IMR-90 (cell line): ENCODE data around the gene C16orf96. TPM values are rescaled to one million over a fixed set of nuclear protein-coding genes. Genes with fewer than 3 reads are reported as not detected.

ENCODE experiments used
- ATAC-seq: fragments of 200-7000 bp; cut with Tn5 transposase; 2 replicates; pipeline ENCODE4 v1.9.1; 2020; ENCODE audit warnings: low read depth, mild to moderate bottlenecking, moderate library complexity
- BruUV-seq: library from RNA; stranded (reverse); fragments of 400-500 nt; replicated peaks from 2 replicates; lab custom pipeline; 2021; lab: Mats Ljungman, UMichigan
- CTCF ChIA-PET: fragments of 300-600 bp; formaldehyde crosslinking; extraction: SDS; loops from one replicate; lab custom pipeline; 2021; ENCODE audit warnings: antibody characterized with exemption; lab: Yijun Ruan, JAX
- POLR2A ChIA-PET: fragments of 300-600 bp; sonication (Branson Sonifier 250); formaldehyde crosslinking; loops from one replicate; lab custom pipeline; 2022; ENCODE audit warnings: antibody characterized with exemption; ENCODE audit not compliant: unreplicated experiment; lab: Charles Lee
- DNase-seq: peaks from one replicate; pipeline ENCODE4 v3.0.0; 2013
- H2AFZ ChIP-seq: replicated peaks from 2 replicates; pipeline ENCODE3; 2013; ENCODE audit warnings: low read length, mild to moderate bottlenecking; ENCODE audit not compliant: poor library complexity
- H2AK5ac ChIP-seq: 2 replicates; pipeline ENCODE4 v1.6.1; 2013; ENCODE audit warnings: low read depth, low read length, inconsistent platforms
- H2AK9ac ChIP-seq: replicated peaks from 2 replicates; pipeline ENCODE3; 2013; ENCODE audit warnings: mild to moderate bottlenecking, low read depth, low read length, moderate library complexity; ENCODE audit not compliant: poor library complexity
- H2BK120ac ChIP-seq: 2 replicates; pipeline ENCODE4 v1.6.1; 2013; ENCODE audit warnings: low read depth, low read length, inconsistent platforms
- H2BK15ac ChIP-seq: 3 replicates; pipeline ENCODE4 v1.6.1; 2013; ENCODE audit warnings: low read depth, low read length, inconsistent platforms
- H2BK20ac ChIP-seq: 2 replicates; pipeline ENCODE4 v1.6.1; 2013; ENCODE audit warnings: low read depth, mild to moderate bottlenecking, inconsistent platforms, low read length, moderate library complexity
- H2BK5ac ChIP-seq: 2 replicates; pipeline ENCODE4 v1.6.1; 2013; ENCODE audit warnings: mild to moderate bottlenecking, low read depth, low read length, inconsistent platforms; ENCODE audit not compliant: poor library complexity, severe bottlenecking
- H3K14ac ChIP-seq: replicated peaks from 2 replicates; pipeline ENCODE4 v1.6.1; 2013; ENCODE audit warnings: low read depth, low read length, inconsistent platforms
- H3K18ac ChIP-seq: 2 replicates; pipeline ENCODE4 v1.6.1; 2013; ENCODE audit warnings: low read depth, low read length, control low read depth
- H3K23ac ChIP-seq: 2 replicates; pipeline ENCODE4 v1.6.1; 2013; ENCODE audit warnings: low read depth, low read length, inconsistent platforms
- H3K27ac ChIP-seq: 2 replicates; pipeline ENCODE4 v1.5.1; 2013; ENCODE audit warnings: mild to moderate bottlenecking, control low read depth, low read length; ENCODE audit not compliant: insufficient read depth
- H3K27me3 ChIP-seq: 2 replicates; pipeline ENCODE4 v1.6.1; 2013; ENCODE audit warnings: low read length; ENCODE audit not compliant: control insufficient read depth, insufficient read depth
- H3K36me3 ChIP-seq: 2 replicates; pipeline ENCODE4 v1.6.1; 2013; ENCODE audit warnings: low read length, mixed read lengths; ENCODE audit not compliant: control insufficient read depth, insufficient read depth
- H3K4ac ChIP-seq: 2 replicates; pipeline ENCODE4 v1.6.1; 2013; ENCODE audit warnings: low read depth, low read length, inconsistent platforms
- H3K4me1 ChIP-seq: 2 replicates; pipeline ENCODE4 v1.6.1; 2013; ENCODE audit warnings: low read length, mixed read lengths; ENCODE audit not compliant: control insufficient read depth, insufficient read depth
- H3K4me2 ChIP-seq: 2 replicates; pipeline ENCODE4 v1.6.1; 2013; ENCODE audit warnings: low read depth, mild to moderate bottlenecking, control low read depth, low read length, moderate library complexity
- H3K4me3 ChIP-seq: 2 replicates; pipeline ENCODE4 v1.5.1; 2013; ENCODE audit warnings: low read depth, mild to moderate bottlenecking, control low read depth, low read length, moderate library complexity; ENCODE audit not compliant: insufficient read depth
- H3K56ac ChIP-seq: 2 replicates; pipeline ENCODE4 v1.6.1; 2013; ENCODE audit warnings: low read length, inconsistent platforms; ENCODE audit not compliant: insufficient read depth; ENCODE audit errors: extremely low read depth
- H3K79me1 ChIP-seq, 2 experiments: 2 replicates each; pipeline ENCODE4 v1.6.1; 2013; ENCODE audit warnings: low read length in 2 of 2, inconsistent platforms in 1 of 2, low read depth in 1 of 2
- H3K9ac ChIP-seq: 2 replicates; pipeline ENCODE4 v1.6.1; 2013; ENCODE audit warnings: low read depth, low read length, control low read depth
- H3K9me1 ChIP-seq: 2 replicates; pipeline ENCODE4 v1.6.1; 2013; ENCODE audit warnings: low read length, inconsistent platforms; ENCODE audit not compliant: insufficient read depth
- H3K9me3 ChIP-seq: 2 replicates; pipeline ENCODE4 v1.6.1; 2013; ENCODE audit warnings: low read length; ENCODE audit not compliant: control insufficient read depth, insufficient read depth
- H4K20me1 ChIP-seq: 2 replicates; pipeline ENCODE4 v1.6.1; 2013; ENCODE audit warnings: low read length, inconsistent platforms; ENCODE audit not compliant: insufficient read depth
- H4K5ac ChIP-seq: 2 replicates; pipeline ENCODE4 v1.6.1; 2013; ENCODE audit warnings: mild to moderate bottlenecking, low read depth, low read length, control low read depth
- H4K8ac ChIP-seq, 2 experiments: 2 replicates each; pipeline ENCODE4 v1.6.1; 2013; ENCODE audit warnings: low read depth in 2 of 2, low read length in 2 of 2, control low read depth in 1 of 2, inconsistent platforms in 1 of 2
- H4K91ac ChIP-seq: 2 replicates; pipeline ENCODE4 v1.6.1; 2013; ENCODE audit warnings: low read depth, low read length, inconsistent platforms; ENCODE audit not compliant: insufficient read depth
- CEBPB ChIP-seq: IDR thresholded peaks from 2 replicates; pipeline ENCODE4 v1.6.1; 2012; ENCODE audit warnings: low read depth, low read length, improper control_type of control experiment
- CHD1 ChIP-seq: IDR thresholded peaks from 2 replicates; pipeline ENCODE4 v1.6.1; 2012; ENCODE audit warnings: low read depth, low read length, improper control_type of control experiment
- CTCF ChIP-seq: conservative IDR thresholded peaks from 2 replicates; pipeline ENCODE4 v1.5.1; 2012; ENCODE audit warnings: mild to moderate bottlenecking, low read depth, low read length, improper control_type of control experiment
- ELK1 ChIP-seq: fragments of 150-350 bp; IDR thresholded peaks from 2 replicates; pipeline ENCODE4 v1.6.1; 2016; ENCODE audit warnings: low read depth, mild to moderate bottlenecking, low read length, moderate library complexity, borderline replicate concordance
- FOS ChIP-seq: fragments of 150-350 bp; IDR thresholded peaks from 2 replicates; pipeline ENCODE4 v1.6.1; 2016; ENCODE audit warnings: low read depth, low read length
- MAFK ChIP-seq: IDR thresholded peaks from 2 replicates; pipeline ENCODE4 v1.6.1; 2012; ENCODE audit warnings: low read depth, low read length, improper control_type of control experiment
- MAZ ChIP-seq: IDR thresholded peaks from 2 replicates; pipeline ENCODE4 v1.6.1; 2012; ENCODE audit warnings: low read depth, mild to moderate bottlenecking, low read length, improper control_type of control experiment, moderate library complexity, borderline replicate concordance
- NFE2L2 ChIP-seq: fragments of 150-350 bp; IDR thresholded peaks from 2 replicates; pipeline ENCODE4 v1.6.1; 2016; ENCODE audit warnings: low read depth, mild to moderate bottlenecking, low read length
- POLR2A ChIP-seq: IDR thresholded peaks from 2 replicates; pipeline ENCODE4 v1.6.1; 2012; ENCODE audit warnings: mild to moderate bottlenecking, low read depth, low read length
- RAD21 ChIP-seq: IDR thresholded peaks from 2 replicates; pipeline ENCODE4 v1.6.1; 2012; ENCODE audit warnings: low read length, improper control_type of control experiment
- RFX5 ChIP-seq: IDR thresholded peaks from 2 replicates; pipeline ENCODE4 v1.8.0; 2012; ENCODE audit warnings: low read depth, mild to moderate bottlenecking, low read length, moderate library complexity
- SMC3 ChIP-seq: fragments of 150-350 bp; IDR thresholded peaks from 2 replicates; pipeline ENCODE4 v1.6.1; 2016; ENCODE audit warnings: low read depth, mild to moderate bottlenecking, antibody characterized with exemption, low read length, moderate library complexity
- USF2 ChIP-seq: fragments of 150-350 bp; IDR thresholded peaks from 2 replicates; pipeline ENCODE4 v1.6.1; 2017; ENCODE audit warnings: mild to moderate bottlenecking, antibody characterized with exemption, low read length, low read depth
- WGBS, 2 experiments: methylation state at CpG; one replicate each; pipeline versions ENCODE4 v1.1.5 to v1.1.7; 2013; ENCODE audit warnings: missing lambda C conversion rate in 2 of 2; ENCODE audit not compliant: insufficient read length in 1 of 2; ENCODE audit errors: extremely low coverage in 2 of 2; 5-methylcytosine and 5-hydroxymethylcytosine counted together
- dilution Hi-C: fragments of 300-500 bp; cut with HindIII; formaldehyde crosslinking; loops from one replicate; pipeline ENCODE4 v1.14.3; 2018; ENCODE audit warnings: low sequenced_read_pairs; ENCODE audit not compliant: unreplicated experiment
- in situ Hi-C: fragments of 300-500 bp; cut with MboI; formaldehyde crosslinking; loops from 3 replicates; pipeline ENCODE4 v1.14.3; 2019; ENCODE audit warnings: low sequenced_read_pairs, inconsistent platforms, mixed read lengths
- intact Hi-C: fragments of 100-400 bp; cut with micrococcal nuclease; formaldehyde crosslinking; loops from 2 replicates; pipeline ENCODE4 v1.10.0; 2022
- polyA plus RNA-seq, 3 experiments: library from polyadenylated mRNA; depleted of rRNA; stranded (reverse); fragments of >200 nt; gene quantifications; 2 replicates each; pipeline ENCODE4 v1.2.3, GENCODE V29; 2012; ENCODE audit warnings: low replicate concordance in 1 of 3
- total RNA-seq: library from RNA; depleted of rRNA; stranded (reverse); fragments of >200 nt; gene quantifications from 2 replicates; pipeline ENCODE4 v1.2.3, GENCODE V29; 2012

The C16orf96 gene
- total and polyA plus RNA-seq, 2 of the 4 experiments (the other 2 are of a cell fraction), result not detected

GRCh38 chr16:4519274-4520058, 36.7 kb upstream of the C16orf96 start:
- Histone ChIP-seq H3K9ac (no peak overlapping the region), H2BK20ac (no peak overlapping the region), H3K79me1 (peaks cover 15 to 48% of the 10 kb centered on the region in 2 experiments), H3K27ac (no peak overlapping the region), H3K9me3 (no peaks in the 10 kb centered on the region), H3K23ac (no peak overlapping the region), H3K36me3 (no peaks in the 10 kb centered on the region), H3K4me3 (no peak overlapping the region), H4K8ac (no peak overlapping the region), H2BK15ac (no peak overlapping the region), H3K18ac (no peak overlapping the region), H3K4me1 (peaks cover 7% of the 10 kb centered on the region), H2AK5ac (no peak overlapping the region), H4K20me1 (peaks cover 11% of the 10 kb centered on the region; the same call in 1 of the 2 replicates), H3K9me1 (peaks cover 8% of the 10 kb centered on the region), H3K56ac (no peak overlapping the region), H2AFZ (no peak overlapping the region), H3K14ac (no peak overlapping the region), H2AK9ac (no peak overlapping the region), H4K5ac (no peak overlapping the region), H4K91ac (no peak overlapping the region), H3K4me2 (no peak overlapping the region), H3K4ac (no peak overlapping the region), H3K27me3 (no peaks in the 10 kb centered on the region), H2BK5ac (no peak overlapping the region), H2BK120ac (no peak overlapping the region)
- dilution Hi-C loops (no loop called here), in situ Hi-C loops (loop anchor here (25.0 kb wide), 1 partner anchor 443 kb away; the partner anchor contains the start of gene SEC14L5), intact Hi-C loops (loop anchor here (10.0 kb wide), 1 partner anchor 435 kb away; the partner anchor contains the start of gene SEC14L5)
- WGBS, 2 experiments, result 73% methylated on average over 6 of the region's 15 CpGs; no CpG with 5 or more reads in 1 of the 2 experiments
- DNase-seq (no peak), ATAC-seq (no peak)
- POLR2A ChIA-PET, result no interaction called here
- TF ChIP-seq MAFK, result no peak
- no peak for TF ChIP-seq CTCF
- no peak for TF ChIP-seq SMC3
- no peak for TF ChIP-seq MAZ
- TF ChIP-seq CHD1, result no peak
- no peak for TF ChIP-seq USF2
- no peak for TF ChIP-seq ELK1
- TF ChIP-seq CEBPB, result no peak
- TF ChIP-seq RFX5, result no peak
- TF ChIP-seq FOS, result no peak
- no peak for TF ChIP-seq NFE2L2
- no peak for TF ChIP-seq RAD21
- no peak for TF ChIP-seq POLR2A
- CTCF ChIA-PET, result no interaction called here
- no TSS peak for BruUV-seq
